ENCODE measurements around the gene RCOR2.
A peak's percentile ranks its signal among the peaks of the same experiment; 100 is the strongest.
"Not testable (repeated sequence)": the region's sequence is repeated elsewhere in the genome, so short reads cannot be mapped to it uniquely, and the experiment has no call there.

RCOR2 gene

GRCh38 chr11:63916837-63917691 lies at the start of gene RCOR2:
Gene RCOR2, minus strand, starts transcription at chr11:63917164. Its CDS starts 708 bp downstream, at chr11:63916456.
- no peak for DNase-seq

GRCh38 chr11:63966444-63966843 lies 49.5 kb upstream of the RCOR2 start:
- no peak for DNase-seq

GRCh38 chr11:63963895-63964294 lies 46.9 kb upstream of the RCOR2 start:
- not testable (repeated sequence) for DNase-seq

GRCh38 chr11:63961608-63962412 lies 44.8 kb upstream of the RCOR2 start:
- no peak for DNase-seq

- no peak for DNase-seq
These were observed 41.0 kb upstream of the RCOR2 start for GRCh38 chr11:63958008-63958407.

- DNase-seq: no peak
These were observed 35.6 kb upstream of the RCOR2 start for GRCh38 chr11:63952570-63952969.

GRCh38 chr11:63951779-63952536 lies 35.0 kb upstream of the RCOR2 start:
- no peak for DNase-seq

DNA sequence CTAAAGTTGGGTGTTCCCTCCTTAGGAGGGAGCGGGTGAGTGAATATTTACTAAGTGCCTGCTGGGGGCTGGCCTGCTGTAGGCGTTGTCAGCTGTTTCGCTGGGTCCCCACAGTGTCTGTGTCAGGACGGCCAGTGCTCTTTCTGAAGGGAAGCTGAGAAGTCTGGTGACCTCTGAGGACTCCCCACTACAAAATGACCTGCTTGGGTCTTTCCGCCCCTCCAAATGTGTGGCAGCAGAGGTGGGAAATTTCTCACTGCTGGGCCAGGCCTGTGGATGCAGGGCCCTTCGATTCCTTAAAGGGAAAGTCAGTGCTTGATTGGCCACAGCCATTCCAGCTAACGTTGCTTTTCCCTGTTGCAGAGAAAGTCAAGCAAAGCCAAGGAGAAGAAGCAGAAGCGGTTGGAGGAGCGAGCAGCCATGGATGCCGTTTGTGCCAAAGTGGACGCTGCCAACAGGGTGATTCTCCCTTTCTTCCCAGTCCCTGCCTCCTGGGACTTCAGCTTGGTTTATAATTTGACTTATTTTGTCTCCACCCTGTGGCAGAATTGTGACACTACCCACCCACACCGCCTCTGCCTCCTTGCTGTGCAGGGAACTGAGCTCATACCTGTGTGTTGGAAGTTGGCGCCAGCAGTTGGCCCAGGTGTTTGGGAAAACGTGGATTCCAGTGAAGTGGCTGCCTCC lies 28.7 kb upstream of the RCOR2 start:
- DNase-seq: peak in 1 of 2 donors; percentile 14

DNA sequence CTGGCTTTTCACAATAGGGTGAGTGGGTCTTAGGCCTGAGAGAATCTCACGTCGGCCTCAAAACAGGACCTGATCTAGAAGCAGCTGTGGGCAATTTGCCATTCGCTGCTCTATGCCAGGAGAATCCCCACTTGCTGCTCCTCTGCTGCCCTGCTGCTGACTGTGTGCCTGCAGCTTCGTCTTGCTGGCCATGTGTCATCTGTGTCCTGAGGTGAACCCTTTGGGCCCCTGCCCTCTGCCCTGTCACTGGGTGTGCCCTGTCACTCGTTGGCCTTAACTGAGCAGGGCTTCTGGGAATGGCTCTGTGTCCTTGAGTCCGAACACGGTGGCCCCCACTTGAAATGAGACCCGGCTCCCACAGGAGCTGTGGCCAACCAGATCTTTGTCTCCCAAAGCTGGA lies 28.0 kb upstream of the RCOR2 start:
- DNase-seq: no peak

DNA sequence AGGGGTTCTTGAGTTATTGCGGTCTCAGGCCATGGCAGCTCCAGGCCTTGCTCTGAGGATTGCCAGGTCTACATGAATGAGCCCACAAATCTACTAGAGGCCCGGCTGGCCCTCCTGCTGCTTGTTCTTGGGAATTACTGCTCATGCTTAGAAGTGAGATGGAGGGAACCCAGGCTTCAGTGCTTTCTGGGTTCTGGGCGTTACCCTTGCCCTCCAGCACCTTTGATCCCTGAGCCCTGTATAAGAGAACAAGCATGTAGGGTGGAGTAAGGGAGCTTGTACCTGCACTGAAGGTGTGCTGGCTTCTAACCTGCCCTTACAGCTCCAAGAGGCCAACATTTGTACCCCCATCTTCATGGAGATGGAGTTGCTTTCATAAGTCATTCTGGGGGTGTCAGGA lies 25.8 kb upstream of the RCOR2 start:
- no peak for DNase-seq

DNA sequence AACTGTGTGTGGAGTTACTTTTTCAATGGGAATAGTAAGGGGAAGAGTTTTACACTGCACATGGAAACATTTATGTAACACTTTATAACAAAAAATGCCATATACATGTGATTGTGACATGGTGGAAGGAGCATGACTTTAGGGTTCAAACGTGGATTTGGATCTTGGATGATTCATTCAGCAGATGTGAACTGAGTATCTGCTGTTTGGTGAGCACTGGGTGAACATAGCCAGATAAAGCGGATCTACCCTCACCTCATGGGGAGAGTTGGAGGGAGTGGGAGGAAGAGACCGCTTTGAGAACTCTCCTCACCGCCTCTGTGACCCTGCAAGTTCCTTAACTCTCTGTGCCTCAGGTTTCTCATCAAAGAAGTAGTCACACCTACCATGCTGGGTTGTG lies 24.9 kb upstream of the RCOR2 start:
- DNase-seq: no peak

DNA sequence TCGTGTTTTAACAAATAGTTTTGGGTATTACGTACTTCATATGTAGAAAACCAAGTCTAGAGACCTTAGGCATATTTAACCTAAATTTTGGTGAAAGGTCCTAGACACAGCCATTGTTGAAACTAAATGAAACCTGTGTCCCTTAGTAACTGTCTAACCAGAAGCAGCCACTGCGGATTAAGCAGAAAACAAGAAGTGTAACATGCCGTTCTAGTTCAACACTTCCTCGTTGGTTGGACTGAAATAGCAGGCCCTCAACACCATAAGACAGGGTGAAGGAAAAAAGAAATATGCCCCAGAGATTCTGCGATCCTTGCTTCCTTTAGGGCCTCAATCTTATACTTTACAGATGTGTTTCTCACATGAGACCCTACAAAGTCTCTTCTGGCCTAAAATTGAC lies 23.8 kb upstream of the RCOR2 start:
- peak in 1 of 2 donors; percentile 36 for DNase-seq

- DNase-seq: no peak
These were observed 22.5 kb upstream of the RCOR2 start for GRCh38 chr11:63939397-63939891.

DNA sequence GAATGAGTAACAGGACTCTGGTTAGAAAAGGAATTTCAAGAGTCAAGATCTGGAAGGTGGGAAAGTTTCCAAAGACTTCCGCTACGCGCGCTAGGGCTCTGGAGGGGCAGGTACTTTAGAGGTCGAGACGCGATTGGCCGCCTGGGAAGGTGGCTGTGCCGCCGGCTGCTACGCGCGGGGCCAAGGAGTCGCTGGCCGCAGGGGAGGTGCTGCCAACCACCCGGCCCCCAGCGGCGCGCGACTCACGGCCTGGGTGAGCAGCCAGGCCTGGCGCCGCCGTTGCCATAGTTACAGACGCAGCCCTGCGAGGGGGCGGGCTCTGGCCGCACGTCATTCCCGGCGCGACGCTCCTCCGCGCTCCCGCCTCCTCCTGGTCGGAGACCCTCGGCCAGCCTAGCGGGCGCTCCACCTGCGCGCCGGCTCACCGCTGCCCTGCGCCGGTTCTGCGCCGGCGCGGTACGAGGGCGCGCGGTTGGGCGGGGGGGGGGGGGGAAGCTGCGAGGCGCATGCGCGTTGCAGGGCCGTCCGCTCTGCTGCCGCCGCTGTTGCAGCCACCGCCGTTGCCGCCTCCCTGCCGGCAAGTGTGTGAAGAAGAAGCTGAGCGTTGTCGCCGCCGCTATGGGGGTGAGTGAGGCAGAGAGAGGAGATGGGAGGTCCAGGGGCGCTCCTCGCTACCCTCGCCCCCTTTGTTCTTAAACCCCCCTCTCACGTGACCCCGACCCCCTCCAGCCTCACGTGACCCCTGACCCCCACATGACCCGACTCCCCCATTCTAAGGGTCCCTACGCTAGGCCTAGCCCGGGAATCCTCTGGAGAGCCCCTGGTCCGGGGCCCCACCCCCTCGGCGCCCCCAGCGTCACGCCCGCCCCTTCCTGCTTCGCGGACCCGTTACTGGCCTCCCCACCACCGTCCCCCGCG lies 21.8 kb upstream of the RCOR2 start, which contains the start of gene NAA40:
Gene NAA40, plus strand, starts transcription at position 524 of the 918 bp plus-strand sequence. Its CDS starts 95 bp downstream, at position 619.
- DNase-seq: peak; percentile 87 to 96

DNA sequence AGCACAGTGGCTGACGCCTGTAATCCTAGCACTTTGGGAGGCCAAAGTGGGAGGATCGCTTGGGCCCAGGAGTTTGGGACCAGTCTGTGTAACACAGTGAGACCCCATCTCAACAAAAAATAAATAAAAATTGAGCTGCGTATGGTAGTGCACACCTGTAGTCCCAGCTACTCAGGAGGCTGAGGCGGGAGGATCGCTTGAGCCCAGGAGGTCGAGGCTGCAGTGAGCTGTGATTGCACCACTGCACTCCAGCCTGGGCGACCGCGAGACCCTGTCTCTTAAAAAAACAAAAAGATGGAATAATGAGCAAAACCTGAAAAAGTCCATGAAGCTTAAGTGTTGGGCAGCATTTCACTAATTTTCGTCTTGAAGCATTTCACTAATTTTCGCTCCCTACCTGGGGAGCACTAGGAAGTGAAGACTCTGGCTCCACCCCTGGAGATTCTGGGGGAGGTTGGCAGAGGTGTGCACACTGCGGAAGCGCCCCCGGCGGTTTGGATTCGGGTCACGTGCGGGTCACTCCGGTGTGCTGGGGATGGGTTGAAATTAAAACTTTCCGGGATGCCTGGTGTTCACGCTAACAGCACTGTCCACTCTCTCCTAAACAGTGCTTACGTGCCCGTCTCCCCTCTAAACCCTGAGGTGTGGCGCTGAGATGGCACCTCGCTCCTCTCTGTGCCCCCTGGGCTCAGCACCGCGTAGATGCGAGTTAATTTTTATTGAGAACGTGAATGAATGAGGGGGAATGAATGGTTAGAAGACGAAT lies 20.9 kb upstream of the RCOR2 start:
- DNase-seq: no peak

DNA sequence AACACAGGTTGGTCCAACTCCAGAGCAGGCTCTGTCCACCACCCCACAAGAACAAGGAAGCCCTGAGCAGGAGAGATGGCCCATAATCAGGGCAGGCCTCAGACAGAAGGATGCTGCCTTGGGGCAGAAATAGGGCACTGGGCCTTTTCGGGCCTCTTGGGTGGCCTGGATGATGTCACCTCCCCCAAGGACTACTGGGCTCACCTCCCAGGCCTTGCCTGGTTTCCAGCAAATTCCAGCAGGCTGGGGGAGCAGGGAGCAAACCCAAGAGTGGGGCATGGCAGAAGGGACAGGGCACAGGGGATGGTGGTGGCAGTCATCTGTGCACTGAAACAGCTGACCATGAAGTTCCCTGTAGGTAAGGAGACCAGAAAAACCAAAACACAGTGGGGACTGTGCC lies 16.5 kb upstream of the RCOR2 start:
- no peak for DNase-seq

DNA sequence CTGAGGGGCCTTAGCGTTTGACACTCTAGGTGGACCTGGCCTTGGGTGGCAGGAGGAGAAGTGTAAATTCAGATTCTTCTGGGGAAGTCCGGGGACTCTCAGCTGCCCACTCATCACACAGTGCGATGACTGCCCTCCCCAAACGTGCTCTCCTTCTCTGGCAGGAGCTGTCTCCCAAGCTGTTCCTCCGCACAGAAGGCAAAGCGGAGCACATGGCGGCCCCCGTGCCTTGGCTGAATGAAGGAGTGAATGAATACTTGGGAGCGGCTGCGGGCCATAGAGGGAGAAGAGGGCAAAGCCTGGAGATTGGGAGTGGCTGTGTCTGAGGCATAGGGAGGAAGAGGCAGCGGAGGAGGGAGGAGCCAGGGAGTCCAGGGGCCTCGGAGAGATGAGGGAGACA lies 14.9 kb upstream of the RCOR2 start:
- no peak for DNase-seq

DNA sequence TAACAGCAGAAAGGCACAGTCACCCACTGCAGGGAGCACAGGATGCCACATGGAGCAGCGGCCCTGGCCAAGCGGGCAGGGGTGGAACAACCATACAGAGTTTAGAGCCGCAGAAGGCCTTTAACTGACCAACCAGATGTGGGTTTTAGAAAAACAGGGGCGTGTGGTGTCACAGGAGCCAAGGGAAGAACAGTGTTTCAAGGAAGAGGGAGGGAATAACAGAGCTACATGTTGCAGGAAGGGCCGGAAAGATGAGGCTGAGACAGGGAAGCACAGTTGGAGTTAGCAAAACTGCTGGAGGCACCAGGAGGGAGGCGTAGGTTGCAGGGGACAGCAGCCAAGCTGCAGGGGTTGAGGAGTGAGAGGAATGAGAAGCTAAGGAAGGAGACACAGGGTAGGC lies 14.1 kb upstream of the RCOR2 start:
- DNase-seq: no peak

- no peak for DNase-seq
These were observed 12.7 kb upstream of the RCOR2 start for GRCh38 chr11:63929616-63930015.

DNA sequence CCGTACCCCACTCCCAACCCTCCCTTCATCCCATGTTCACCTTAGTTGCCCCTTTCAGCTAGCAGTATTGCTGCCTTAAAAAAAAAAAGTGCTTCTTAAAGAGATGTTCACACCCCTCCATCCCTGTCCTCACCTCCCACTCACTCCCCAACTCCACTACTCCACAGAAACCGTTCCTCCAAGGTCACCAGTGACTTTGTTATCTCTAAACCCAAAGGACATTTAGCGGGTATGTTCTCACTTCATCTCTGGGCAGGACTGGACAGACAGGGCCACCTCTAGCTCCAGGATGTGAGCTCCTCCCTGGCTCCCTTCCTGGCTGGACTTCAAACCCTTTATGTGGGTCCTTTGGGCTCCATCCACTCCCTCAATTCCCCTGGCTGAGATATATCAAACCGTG lies 6.4 kb upstream of the RCOR2 start:
- DNase-seq: no peak

Measured in bone marrow (tissue), 2 donors.